ENCODE measurements around the gene SUPT6H.
"Not testable (repeated sequence)": the region's sequence is repeated elsewhere in the genome, so short reads cannot be mapped to it uniquely, and the experiment has no call there.

The SUPT6H gene

DNA sequence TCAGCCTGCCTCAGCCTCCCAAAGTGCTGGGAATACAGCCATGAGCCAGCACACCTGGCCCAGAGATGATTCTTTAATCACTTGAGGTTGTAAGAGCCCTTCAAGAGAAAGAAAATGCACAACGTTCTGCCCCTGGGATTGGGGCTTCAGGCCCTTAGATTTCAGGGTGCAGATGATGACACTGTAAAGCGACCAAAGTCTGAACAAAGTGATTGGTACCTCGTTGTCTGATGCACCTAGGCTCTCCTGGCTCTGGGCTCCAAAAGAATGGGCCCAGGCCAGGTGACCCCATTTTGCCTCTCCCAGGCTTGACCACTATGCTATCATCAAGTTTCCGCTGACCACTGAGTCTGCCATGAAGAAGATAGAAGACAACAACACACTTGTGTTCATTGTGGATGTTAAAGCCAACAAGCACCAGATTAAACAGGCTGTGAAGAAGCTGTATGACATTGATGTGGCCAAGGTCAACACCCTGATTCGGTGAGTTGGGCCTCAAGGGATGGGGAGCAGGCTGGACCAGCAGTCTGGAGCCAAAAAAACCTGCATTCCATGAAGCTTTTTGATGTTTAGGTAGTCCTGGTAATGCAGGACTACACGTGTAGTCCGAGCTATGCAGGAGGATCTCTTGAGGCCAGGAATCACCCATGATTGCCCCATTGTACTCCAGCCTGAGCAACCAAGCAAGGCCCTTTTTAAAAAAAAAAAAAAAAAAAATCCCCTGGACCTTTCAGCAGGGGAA is 60.6 kb downstream of the SUPT6H start:
- no peak for DNase-seq

DNA sequence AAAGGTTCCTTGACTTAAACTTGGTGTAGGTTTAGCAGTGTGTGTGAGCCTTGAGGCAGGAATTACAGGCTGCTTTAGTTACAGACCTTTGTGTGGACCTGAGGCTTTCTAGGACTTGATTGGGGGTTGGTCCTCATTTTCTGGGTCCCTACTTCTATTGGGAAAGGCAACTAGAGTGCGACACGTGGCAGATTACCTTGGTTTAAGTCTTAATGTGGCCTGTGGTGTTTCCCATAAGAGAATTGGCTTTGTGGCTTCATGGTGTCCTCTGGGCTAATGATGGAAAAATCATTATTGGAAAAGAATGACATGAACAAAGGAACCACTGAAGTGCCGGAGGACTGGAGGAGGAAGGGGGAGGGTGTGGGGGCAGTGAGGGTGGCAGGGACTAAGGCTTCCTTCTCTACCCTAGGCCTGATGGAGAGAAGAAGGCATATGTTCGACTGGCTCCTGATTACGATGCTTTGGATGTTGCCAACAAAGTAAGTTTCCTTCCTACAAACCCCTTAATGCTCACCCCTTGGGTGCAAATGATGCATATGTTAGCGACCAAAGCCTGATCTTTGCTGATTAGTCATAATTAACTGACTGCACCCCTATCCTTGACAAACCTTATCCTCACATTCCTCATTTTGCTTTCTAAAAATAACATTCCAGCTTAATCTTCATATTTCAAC is 61.3 kb downstream of the SUPT6H start:
- no peak for DNase-seq

GRCh38 chr17:28723836-28724499 is 62.0 kb downstream of the SUPT6H start:
- DNase-seq = not testable (repeated sequence)

- no peak for DNase-seq
Measured at GRCh38 chr17:28724500-28725165, 62.6 kb downstream of the SUPT6H start.

GRCh38 chr17:28725166-28725659 is 63.2 kb downstream of the SUPT6H start:
- DNase-seq = peak; percentile 44

- no peak for DNase-seq
Measured at GRCh38 chr17:28725660-28726225, 63.7 kb downstream of the SUPT6H start.

GRCh38 chr17:28726226-28726626 is 64.2 kb downstream of the SUPT6H start, which contains the start of gene TLCD1:
TLCD1 (minus strand) TSS chr17:28726233; CDS start chr17:28726097, 136 bp downstream.
- peak; percentile 71 for DNase-seq

DNA sequence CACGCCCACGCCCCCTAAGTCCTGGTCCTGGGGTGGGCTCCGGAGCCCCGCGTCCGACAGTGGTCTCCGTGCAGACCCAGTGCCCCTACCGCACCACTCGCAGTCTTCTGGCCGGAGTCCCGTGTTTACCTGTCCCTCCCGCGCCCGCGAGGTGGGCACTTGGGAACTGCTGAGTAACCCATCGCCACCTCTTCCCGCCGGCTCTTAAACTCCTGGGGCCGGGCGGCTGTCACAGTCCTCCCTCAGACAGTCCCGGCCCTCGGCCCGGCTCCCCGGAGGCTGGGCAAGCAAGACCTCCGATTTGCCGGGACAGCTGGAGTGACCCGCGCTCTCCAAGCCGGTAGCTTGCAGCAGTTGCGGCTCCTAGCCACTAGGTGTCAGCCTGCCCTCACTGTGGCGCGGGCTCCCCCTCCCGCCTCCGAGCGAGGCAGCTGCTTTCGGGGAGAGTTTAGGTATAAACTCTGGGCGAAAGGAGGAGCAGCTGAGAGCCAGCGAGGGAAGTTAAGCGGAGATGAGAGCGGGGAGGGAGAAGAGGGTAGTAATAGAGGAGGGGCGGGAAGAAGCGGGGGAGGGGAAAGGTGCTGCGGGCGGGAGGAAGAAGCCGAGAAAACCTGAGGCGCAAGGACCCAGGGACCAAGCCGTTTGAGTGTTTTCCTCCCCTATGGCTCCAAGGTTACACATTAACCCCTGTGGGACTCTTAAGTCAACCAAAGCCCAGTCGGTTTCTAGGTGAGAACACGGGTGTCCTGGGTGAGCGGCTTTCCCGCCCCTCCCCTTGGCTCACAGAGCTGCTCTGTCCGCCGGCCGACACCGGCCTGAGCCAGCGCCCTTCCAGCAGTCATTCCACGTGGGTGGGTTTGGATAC is 64.9 kb downstream of the SUPT6H start:
- DNase-seq = peak; percentile 90

GRCh38 chr17:28728364-28729200 is 66.6 kb downstream of the SUPT6H start, which contains the start of gene NEK8:
NEK8 (plus strand) TSS chr17:28728788; CDS start chr17:28728814, 26 bp downstream.
- peak; percentile 97 for DNase-seq

GRCh38 chr17:28729950-28730330 is 67.9 kb downstream of the SUPT6H start:
- no peak for DNase-seq

DNA sequence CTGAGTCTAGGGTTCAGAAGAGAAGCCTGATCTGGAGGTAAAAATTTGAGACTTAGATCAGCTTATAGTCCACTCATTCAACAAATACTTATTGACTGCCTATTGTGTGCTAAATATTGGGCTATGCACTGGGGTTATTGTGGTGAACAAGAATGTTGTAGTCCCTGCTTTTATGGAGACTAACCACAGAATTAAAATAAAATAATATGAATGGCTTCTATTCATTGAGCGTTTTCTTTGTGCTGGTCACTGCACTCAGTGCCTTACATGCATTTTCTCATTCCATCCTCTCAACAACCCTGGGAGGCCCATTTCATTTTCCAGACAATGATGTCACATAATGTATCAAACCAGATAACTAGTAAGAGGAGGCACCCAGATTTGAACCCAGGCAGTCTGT is 71.3 kb downstream of the SUPT6H start:
- DNase-seq = no peak

- no peak for DNase-seq
Measured at GRCh38 chr17:28734712-28735241, 72.8 kb downstream of the SUPT6H start.

DNA sequence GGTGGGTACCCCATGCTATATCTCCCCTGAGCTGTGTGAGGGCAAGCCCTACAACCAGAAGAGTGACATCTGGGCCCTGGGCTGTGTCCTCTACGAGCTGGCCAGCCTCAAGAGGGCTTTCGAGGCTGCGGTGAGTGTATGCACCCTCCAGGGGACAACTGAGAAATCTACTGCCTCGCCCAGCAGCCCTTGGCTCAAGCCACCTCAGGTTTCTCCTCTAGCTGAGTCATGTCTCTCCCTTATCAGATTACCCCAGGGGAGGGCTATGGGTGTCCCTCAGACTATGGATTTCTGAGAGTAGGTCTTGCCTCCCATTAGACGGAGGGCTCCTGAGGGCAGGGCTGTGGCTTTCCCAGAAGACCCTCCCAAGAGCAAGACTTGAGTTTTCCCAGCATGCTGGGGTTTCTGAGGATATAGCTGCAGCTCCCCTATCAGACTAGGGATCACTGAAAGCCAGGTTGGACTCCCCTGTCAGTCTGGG is 73.3 kb downstream of the SUPT6H start:
- no peak for DNase-seq

DNA sequence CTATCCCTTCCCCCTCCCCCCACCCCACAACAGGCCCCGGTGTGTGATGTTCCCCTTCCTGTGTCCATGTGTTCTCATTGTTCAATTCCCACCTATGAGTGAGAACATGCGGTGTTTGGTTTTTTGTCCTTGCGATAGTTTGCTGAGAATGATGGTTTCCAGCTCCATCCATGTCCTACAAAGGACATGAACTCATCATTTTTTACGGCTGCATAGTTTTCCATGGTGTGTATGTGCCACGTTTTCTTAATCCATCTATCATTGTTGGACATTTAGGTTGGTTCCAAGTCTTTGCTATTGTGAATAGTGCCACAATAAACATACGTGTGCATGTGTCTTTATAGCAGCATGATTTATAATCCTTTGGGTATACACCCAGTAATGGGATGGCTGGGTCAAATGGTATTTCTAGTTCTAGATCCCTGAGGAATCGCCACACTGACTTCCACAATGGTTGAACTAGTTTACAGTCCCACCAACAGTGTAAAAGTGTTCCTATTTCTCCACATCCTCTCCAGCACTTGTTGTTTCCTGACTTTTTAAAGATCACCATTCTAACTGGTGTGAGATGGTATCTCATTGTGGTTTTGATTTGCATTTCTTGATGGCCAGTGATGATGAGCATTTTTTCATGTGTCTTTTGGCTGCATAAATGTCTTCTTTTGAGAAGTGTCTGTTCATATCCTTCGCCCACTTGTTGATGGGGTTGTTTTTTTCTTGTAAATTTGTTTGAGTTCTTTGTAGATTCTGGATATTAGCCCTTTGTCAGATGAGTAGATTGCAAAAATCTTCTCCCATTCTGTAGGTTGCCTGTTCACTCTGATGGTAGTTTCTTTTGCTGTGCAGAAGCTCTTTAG is 74.1 kb downstream of the SUPT6H start:
- not testable (repeated sequence) for DNase-seq

DNA sequence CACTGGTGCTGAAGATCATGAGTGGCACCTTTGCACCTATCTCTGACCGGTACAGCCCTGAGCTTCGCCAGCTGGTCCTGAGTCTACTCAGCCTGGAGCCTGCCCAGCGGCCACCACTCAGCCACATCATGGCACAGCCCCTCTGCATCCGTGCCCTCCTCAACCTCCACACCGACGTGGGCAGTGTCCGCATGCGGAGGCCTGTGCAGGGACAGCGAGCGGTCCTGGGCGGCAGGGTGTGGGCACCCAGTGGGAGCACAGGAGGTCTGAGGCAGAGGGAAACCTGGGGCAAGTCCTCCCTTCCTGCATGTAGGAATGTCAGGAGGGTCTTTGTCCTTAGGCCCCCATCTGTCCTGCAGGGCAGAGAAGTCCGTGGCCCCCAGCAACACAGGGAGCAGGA is 75.3 kb downstream of the SUPT6H start:
- DNase-seq = no peak

GRCh38 chr17:28737770-28738679 is 76.0 kb downstream of the SUPT6H start:
- no peak for DNase-seq

GRCh38 chr17:28738680-28739384 is 76.8 kb downstream of the SUPT6H start:
- DNase-seq = peak; percentile 59

Data from stimulated activated CD4-positive, alpha-beta T cell treated with anti-CD3 and anti-CD28 coated beads, Interleukin-12 subunit alpha, Interleukin-12 subunit beta, amount 100 ng/mL, for 4 hours (primary cell).